Thymus (tissue), 11 donors: ENCODE measurements around the gene MYO5B. TPM values are rescaled to one million over a fixed set of nuclear protein-coding genes. Genes with fewer than 3 reads are reported as not detected.
"Not testable (repeated sequence)": the region's sequence is repeated elsewhere in the genome, so short reads cannot be mapped to it uniquely, and the experiment has no call there.

ENCODE experiments used
- DNase-seq, 9 donors: peaks; one replicate each; pipeline ENCODE4 v3.0.0-alpha.2; 2013; ENCODE audit warnings: low spot score in 9 of 9, low read depth in 6 of 9, missing footprints in 1 of 9
- H3K27ac ChIP-seq, 2 donors: one replicate each; pipeline ENCODE4 v1.5.1; 2013; ENCODE audit warnings: control low read depth in 1 of 2, low read depth in 1 of 2, low read length in 1 of 2, mild to moderate bottlenecking in 1 of 2, moderate library complexity in 1 of 2
- H3K27me3 ChIP-seq, 2 donors: one replicate each; pipeline ENCODE4 v1.5.1; 2013; ENCODE audit warnings: low read length in 1 of 2; ENCODE audit not compliant: control insufficient read depth in 2 of 2, insufficient read depth in 1 of 2
- H3K36me3 ChIP-seq, 2 donors: one replicate each; pipeline ENCODE4 v1.5.1; 2013; ENCODE audit warnings: low read length in 1 of 2, mild to moderate bottlenecking in 1 of 2, moderate library complexity in 1 of 2; ENCODE audit not compliant: control insufficient read depth in 2 of 2, insufficient read depth in 2 of 2
- H3K4me1 ChIP-seq, 2 donors: one replicate each; pipeline ENCODE4 v1.5.1; 2013; ENCODE audit warnings: low read length in 2 of 2; ENCODE audit not compliant: control insufficient read depth in 2 of 2, insufficient read depth in 2 of 2
- H3K4me3 ChIP-seq, 2 donors: one replicate each; pipeline ENCODE4 v1.5.1; 2013; ENCODE audit warnings: low read length in 2 of 2, control low read depth in 1 of 2, mild to moderate bottlenecking in 1 of 2
- H3K9me3 ChIP-seq, 2 donors: one replicate each; pipeline ENCODE4 v1.5.1; 2013; ENCODE audit warnings: low read length in 1 of 2, mild to moderate bottlenecking in 1 of 2; ENCODE audit not compliant: control insufficient read depth in 2 of 2, insufficient read depth in 1 of 2
- WGBS: extraction: QIAGEN DNeasy Blood & Tissue Kit; methylation state at CpG from one replicate; pipeline ENCODE4 v1.1.7; 2013; 5-methylcytosine and 5-hydroxymethylcytosine counted together
- polyA plus RNA-seq: library from polyadenylated mRNA; stranded (reverse); fragments of 200-250 nt; gene quantifications from one replicate; pipeline ENCODE4 v1.2.3, GENCODE V29; 2013
- total RNA-seq: library from RNA; stranded (reverse); fragments of 120-200 nt; gene quantifications from one replicate; pipeline ENCODE4 v1.2.4, GENCODE V29; 2013
- donor health status: healthy.

Gene MYO5B
- total and polyA plus RNA-seq, 2 donors = 6.2 to 11.1 TPM

DNA sequence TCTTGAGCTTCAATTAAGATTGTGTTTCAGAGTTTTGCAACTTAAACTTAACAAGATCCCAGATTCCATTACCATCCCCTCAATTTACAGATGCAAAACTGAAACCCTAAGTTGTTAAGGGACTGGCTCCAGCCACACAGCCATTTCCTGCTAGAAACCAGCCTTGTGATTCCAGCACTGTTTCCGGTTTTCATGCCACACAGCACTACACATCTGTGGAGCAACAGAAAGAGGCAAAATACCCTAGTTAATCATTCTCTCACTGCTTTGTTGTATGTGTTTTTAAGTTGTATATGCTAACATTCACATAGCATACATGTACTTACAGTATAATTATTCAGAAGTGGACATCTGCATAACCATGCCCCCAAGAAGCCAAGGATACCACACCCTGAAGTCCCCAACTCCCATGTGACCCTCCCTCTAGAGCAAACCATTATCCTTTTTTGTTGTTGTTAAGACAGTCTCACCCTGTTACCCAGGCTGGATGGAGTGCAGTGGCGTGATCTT is 87.4 kb downstream of the MYO5B start:
- Histone ChIP-seq H3K27me3 (no peaks in the 10 kb centered on the region), H3K4me1 (no peaks in the 10 kb centered on the region), H3K36me3 (no peaks in the 10 kb centered on the region), H3K4me3 (no peak overlapping the region), H3K27ac (no peak overlapping the region), H3K9me3 (no peaks in the 10 kb centered on the region)
- 86% methylated on average over 2 of the region's 2 CpGs for WGBS
- no peak for DNase-seq

DNA sequence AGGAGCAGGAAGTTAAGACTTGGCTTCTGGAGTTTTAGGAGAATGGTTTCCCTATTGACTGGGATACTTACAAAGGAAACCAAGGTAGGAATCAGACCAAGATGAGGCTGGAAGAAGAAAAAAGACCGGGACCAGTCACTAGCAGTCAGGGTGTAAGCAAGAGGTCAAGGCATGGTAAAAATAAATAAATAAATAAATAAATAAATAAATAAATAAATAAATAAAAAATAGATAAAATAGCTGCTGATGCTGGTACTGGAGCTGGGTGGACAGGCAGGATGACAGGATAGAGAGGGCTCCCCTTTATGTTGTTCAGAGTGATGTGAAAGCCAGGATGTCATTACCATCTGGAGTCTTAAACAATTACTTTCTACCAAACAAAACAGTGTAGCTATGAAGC is 89.9 kb downstream of the MYO5B start:
- no peak for DNase-seq
- Histone ChIP-seq H3K27ac (no peak overlapping the region), H3K4me1 (no peaks in the 10 kb centered on the region), H3K4me3 (no peak overlapping the region), H3K9me3 (no peaks in the 10 kb centered on the region), H3K36me3 (no peaks in the 10 kb centered on the region), H3K27me3 (no peaks in the 10 kb centered on the region)
- WGBS = 96% methylated on average over 1 of the region's 1 CpG

DNA sequence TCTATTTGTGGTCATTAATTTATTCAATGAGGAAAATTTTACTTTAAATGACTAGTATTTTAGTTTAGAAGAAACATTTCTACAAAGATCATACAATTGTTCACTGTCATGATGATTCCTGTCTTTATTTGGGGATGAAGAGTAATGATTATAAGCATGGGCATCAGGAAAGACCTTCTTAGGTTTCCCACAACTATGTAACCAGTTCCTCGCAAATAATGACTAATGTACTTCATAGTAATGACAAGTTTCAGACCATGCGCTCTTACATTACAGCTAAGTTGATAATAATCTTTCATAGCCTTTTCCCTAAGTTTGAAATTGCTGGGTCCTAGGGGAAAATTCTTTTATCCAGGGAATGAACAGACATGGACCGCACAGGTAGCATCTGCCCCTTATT is 90.5 kb downstream of the MYO5B start:
- DNase-seq = no peak
- no peaks in the 10 kb centered on the region for H3K9me3 ChIP-seq
- no peaks in the 10 kb centered on the region for H3K36me3 ChIP-seq
- H3K4me1 ChIP-seq = no peaks in the 10 kb centered on the region
- no peaks in the 10 kb centered on the region for H3K27me3 ChIP-seq
- H3K4me3 ChIP-seq = no peak overlapping the region
- no peak overlapping the region for H3K27ac ChIP-seq
- 94% methylated on average over 3 of the region's 3 CpGs for WGBS

- H3K9me3 ChIP-seq = no peaks in the 10 kb centered on the region
- H3K36me3 ChIP-seq = no peaks in the 10 kb centered on the region
- H3K27ac ChIP-seq = no peak overlapping the region
- H3K27me3 ChIP-seq = no peaks in the 10 kb centered on the region
- no peaks in the 10 kb centered on the region for H3K4me1 ChIP-seq
- no peak overlapping the region for H3K4me3 ChIP-seq
- no peak for DNase-seq
- 90% methylated on average over 4 of the region's 4 CpGs for WGBS
Measured at GRCh38 chr18:50099725-50100407, 95.1 kb downstream of the MYO5B start.

- no peaks in the 10 kb centered on the region for H3K27me3 ChIP-seq
- 85% methylated on average over 2 of the region's 2 CpGs for WGBS
- H3K27ac ChIP-seq = no peak overlapping the region
- no peak overlapping the region for H3K4me3 ChIP-seq
- no peaks in the 10 kb centered on the region for H3K4me1 ChIP-seq
- DNase-seq = no peak
- H3K36me3 ChIP-seq = no peaks in the 10 kb centered on the region
- H3K9me3 ChIP-seq = no peaks in the 10 kb centered on the region
Measured at GRCh38 chr18:50097702-50098101, 97.2 kb downstream of the MYO5B start.

DNA sequence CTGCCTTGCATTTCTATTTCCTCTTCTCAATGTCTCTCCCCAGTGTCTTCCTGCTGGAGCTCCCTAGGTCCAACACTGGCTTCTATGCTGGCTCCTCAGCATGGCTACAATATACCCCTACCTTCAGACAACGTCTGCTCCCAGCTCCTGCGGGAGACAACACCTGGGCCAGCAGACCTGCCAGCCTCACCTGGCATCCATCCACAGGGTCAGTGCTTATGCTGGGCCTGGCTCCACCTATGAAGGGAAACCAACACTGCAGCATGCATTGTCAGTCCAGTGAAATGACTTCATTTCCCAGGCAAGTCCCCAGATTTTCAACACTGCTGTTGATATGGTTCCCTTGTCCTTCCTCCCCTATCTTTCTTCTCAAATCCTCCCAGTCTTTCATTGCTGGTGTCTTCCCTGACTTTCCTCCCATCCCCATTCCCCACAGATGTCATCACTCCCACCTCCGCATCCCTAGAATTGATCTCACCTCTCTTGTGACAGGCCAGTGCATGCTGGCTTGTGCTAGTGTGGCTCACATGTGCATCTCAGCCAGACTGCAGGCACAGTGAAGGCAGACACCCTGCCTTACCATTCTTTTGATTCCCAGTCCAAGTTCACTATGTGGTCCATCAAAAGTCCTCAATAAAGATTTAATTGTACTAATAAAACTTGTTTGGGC is 98.0 kb downstream of the MYO5B start:
- no peaks in the 10 kb centered on the region for H3K36me3 ChIP-seq
- DNase-seq = no peak
- WGBS = 93% methylated on average over 3 of the region's 3 CpGs
- H3K27ac ChIP-seq = no peak overlapping the region
- H3K4me1 ChIP-seq = no peaks in the 10 kb centered on the region
- H3K9me3 ChIP-seq = no peaks in the 10 kb centered on the region
- no peak overlapping the region for H3K4me3 ChIP-seq
- no peaks in the 10 kb centered on the region for H3K27me3 ChIP-seq

GRCh38 chr18:50094786-50095185 is 100.2 kb downstream of the MYO5B start:
- H3K4me1 ChIP-seq, H3K27me3 ChIP-seq, H3K36me3 ChIP-seq, H3K4me3 ChIP-seq, H3K9me3 ChIP-seq, H3K27ac ChIP-seq, DNase-seq: not testable (repeated sequence)
- 91% methylated on average over 5 of the region's 5 CpGs for WGBS

GRCh38 chr18:50094221-50094773 is 100.7 kb downstream of the MYO5B start:
- no peak for DNase-seq
- Histone ChIP-seq H3K27me3 (no peaks in the 10 kb centered on the region), H3K36me3 (no peaks in the 10 kb centered on the region), H3K9me3 (no peaks in the 10 kb centered on the region), H3K4me3 (no peak overlapping the region), H3K4me1 (no peaks in the 10 kb centered on the region), H3K27ac (no peak overlapping the region)
- WGBS = 94% methylated on average over 2 of the region's 2 CpGs

- H3K9me3 ChIP-seq = no peaks in the 10 kb centered on the region
- no peaks in the 10 kb centered on the region for H3K27me3 ChIP-seq
- no peaks in the 10 kb centered on the region for H3K4me1 ChIP-seq
- H3K36me3 ChIP-seq = no peaks in the 10 kb centered on the region
- H3K27ac ChIP-seq = no peak overlapping the region
- no peak for DNase-seq
- no peak overlapping the region for H3K4me3 ChIP-seq
- WGBS = 87% methylated on average over 6 of the region's 6 CpGs
Measured at GRCh38 chr18:50093366-50094064, 101.4 kb downstream of the MYO5B start.
